Measurements from ENCODE around the gene PKP1.
A peak's percentile ranks its signal among the peaks of the same experiment; 100 is the strongest.

PKP1 gene

DNA sequence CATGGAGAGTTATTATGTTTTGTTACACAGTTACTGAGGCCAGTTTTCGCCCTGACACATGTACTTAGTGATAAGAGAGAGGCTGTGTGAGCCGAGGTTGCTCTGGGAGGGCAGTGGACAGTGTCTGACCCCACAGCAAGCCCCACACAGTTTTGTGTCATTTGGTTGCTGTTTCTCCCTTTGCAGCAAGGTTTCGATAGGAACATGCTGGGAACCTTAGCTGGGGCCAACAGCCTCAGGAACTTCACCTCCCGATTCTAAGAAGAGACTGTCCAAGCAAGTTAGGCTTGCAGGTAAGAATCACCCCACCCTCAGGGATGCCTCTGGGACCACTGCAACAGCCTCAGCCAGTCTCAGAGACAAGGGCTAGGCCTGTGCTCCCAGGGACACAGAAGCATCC lies 45.3 kb downstream of the PKP1 start:
- no peaks in the 10 kb centered on the region for H3K36me3 ChIP-seq (ENCODE audit: control insufficient read depth in 1 of 2, insufficient read depth in 2 of 2, low read depth in 1 of 2, low read length in 2 of 2)
- H3K4me3 ChIP-seq (ENCODE audit: insufficient read depth in 1 of 2, low read depth in 1 of 2, low read length in 2 of 2) = no peak overlapping the region
- H3K4me1 ChIP-seq (ENCODE audit: control insufficient read depth, insufficient read depth, low read depth, low read length) = no peaks in the 10 kb centered on the region
- H4K91ac ChIP-seq (ENCODE audit: low read length) = no peak overlapping the region
- no peak overlapping the region for H3K4me2 ChIP-seq (ENCODE audit: low read length, poor library complexity, severe bottlenecking)
- no peak overlapping the region for H2BK120ac ChIP-seq (ENCODE audit: low read depth, low read length)
- H3K9ac ChIP-seq (ENCODE audit: low read length) = no peak overlapping the region
- H3K9me3 ChIP-seq (ENCODE audit: control insufficient read depth, low read length) = no peaks in the 10 kb centered on the region
- H3K4ac ChIP-seq (ENCODE audit: low read depth in 1 of 2, low read length in 2 of 2) = no peak overlapping the region
- no peak overlapping the region for H3K14ac ChIP-seq (ENCODE audit: low read length in 2 of 2)
- no peak overlapping the region for H3K27ac ChIP-seq (ENCODE audit: low read length, poor library complexity, severe bottlenecking)
- H2BK5ac ChIP-seq (ENCODE audit: low read depth, low read length, poor library complexity, severe bottlenecking) = no peak overlapping the region
- no peak overlapping the region for H2BK15ac ChIP-seq (ENCODE audit: low read depth, poor library complexity, severe bottlenecking)
- H3K18ac ChIP-seq (ENCODE audit: low read depth in 1 of 2, low read length in 2 of 2) = no peak overlapping the region
- WGBS = 70% methylated on average over 4 of the region's 4 CpGs
- H3K79me1 ChIP-seq (replicated peaks; ENCODE audit: low read length, poor library complexity, severe bottlenecking) = no peaks in the 10 kb centered on the region
- H2BK12ac ChIP-seq (ENCODE audit: low read length in 2 of 2) = no peak overlapping the region
- no peak overlapping the region for H2AK5ac ChIP-seq (ENCODE audit: low read length, severe bottlenecking)
- no peak overlapping the region for H4K8ac ChIP-seq (ENCODE audit: low read length)
- no peak for DNase-seq
- no peak overlapping the region for H3K23ac ChIP-seq (ENCODE audit: low read length in 2 of 2)
- H2AFZ ChIP-seq (ENCODE audit: low read depth, low read length) = no peak overlapping the region
- peaks cover 58 to 72% of the 10 kb centered on the region in 2 experiments for H3K27me3 ChIP-seq (ENCODE audit: control insufficient read depth in 1 of 2, insufficient read depth in 1 of 2, low read length in 2 of 2)

DNA sequence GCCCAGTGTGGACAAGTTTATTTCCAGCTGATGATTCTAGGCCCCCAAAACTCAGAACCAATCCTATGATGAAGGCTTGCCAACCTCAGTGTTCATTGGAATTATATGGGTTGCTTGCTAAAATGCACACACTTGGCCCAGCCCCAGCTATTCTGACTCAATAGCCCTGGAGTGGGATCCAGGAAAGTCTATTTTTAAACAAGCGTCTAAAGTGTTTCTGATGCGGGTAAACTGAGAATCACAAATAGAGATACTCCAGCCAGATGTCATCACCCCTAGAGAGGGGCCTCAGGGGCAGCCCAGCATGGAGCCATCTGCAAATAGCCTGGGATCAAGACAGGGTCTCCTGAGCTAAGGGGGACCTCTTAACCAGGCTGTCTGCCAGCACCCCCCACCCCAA lies 46.0 kb downstream of the PKP1 start:
- Histone ChIP-seq H3K23ac (ENCODE audit: low read length in 2 of 2) (no peak overlapping the region), H3K14ac (ENCODE audit: low read length in 2 of 2) (no peak overlapping the region), H3K27me3 (ENCODE audit: control insufficient read depth in 1 of 2, insufficient read depth in 1 of 2, low read length in 2 of 2) (peaks cover 54 to 68% of the 10 kb centered on the region in 2 experiments), H3K9me3 (ENCODE audit: control insufficient read depth, low read length) (no peaks in the 10 kb centered on the region), H2BK120ac (ENCODE audit: low read depth, low read length) (no peak overlapping the region), H3K18ac (ENCODE audit: low read depth in 1 of 2, low read length in 2 of 2) (no peak overlapping the region), H2BK12ac (ENCODE audit: low read length in 2 of 2) (no peak overlapping the region), H3K79me1 (replicated peaks; ENCODE audit: low read length, poor library complexity, severe bottlenecking) (no peaks in the 10 kb centered on the region), H3K4me3 (ENCODE audit: insufficient read depth in 1 of 2, low read depth in 1 of 2, low read length in 2 of 2) (no peak overlapping the region), H3K4ac (ENCODE audit: low read depth in 1 of 2, low read length in 2 of 2) (no peak overlapping the region), H3K4me2 (ENCODE audit: low read length, poor library complexity, severe bottlenecking) (no peak overlapping the region), H2AK5ac (ENCODE audit: low read length, severe bottlenecking) (no peak overlapping the region), H3K27ac (ENCODE audit: low read length, poor library complexity, severe bottlenecking) (no peak overlapping the region), H3K4me1 (ENCODE audit: control insufficient read depth, insufficient read depth, low read depth, low read length) (no peaks in the 10 kb centered on the region), H2BK15ac (ENCODE audit: low read depth, poor library complexity, severe bottlenecking) (no peak overlapping the region), H4K91ac (ENCODE audit: low read length) (no peak overlapping the region), H3K36me3 (ENCODE audit: control insufficient read depth in 1 of 2, insufficient read depth in 2 of 2, low read depth in 1 of 2, low read length in 2 of 2) (no peaks in the 10 kb centered on the region), H4K8ac (ENCODE audit: low read length) (no peak overlapping the region), H3K9ac (ENCODE audit: low read length) (no peak overlapping the region), H2AFZ (ENCODE audit: low read depth, low read length) (no peak overlapping the region), H2BK5ac (ENCODE audit: low read depth, low read length, poor library complexity, severe bottlenecking) (no peak overlapping the region)
- WGBS = 83% methylated on average over 2 of the region's 2 CpGs
- DNase-seq = peak; percentile 5

DNA sequence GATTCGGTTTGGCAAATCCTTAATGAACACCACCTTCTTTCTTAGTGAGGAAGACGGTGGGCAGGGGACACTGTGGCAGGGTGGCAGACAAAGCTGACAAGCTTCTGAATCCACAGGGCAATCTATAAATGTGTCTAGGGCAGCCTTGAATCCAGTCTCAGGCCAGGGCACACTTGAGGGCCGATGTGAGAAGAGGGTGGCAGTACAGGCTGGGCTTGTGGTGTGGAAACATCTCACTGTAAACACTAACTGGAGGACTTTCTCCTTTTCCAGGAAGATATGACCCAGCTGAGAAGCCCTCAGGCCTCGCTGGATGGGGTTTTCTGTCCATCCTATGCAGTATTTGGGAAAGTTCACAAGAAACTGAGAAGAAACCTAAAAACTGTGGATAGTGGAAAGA lies 46.5 kb downstream of the PKP1 start:
- H2BK12ac ChIP-seq (ENCODE audit: low read length in 2 of 2) = no peak overlapping the region
- no peak overlapping the region for H3K14ac ChIP-seq (ENCODE audit: low read length in 2 of 2)
- H2BK5ac ChIP-seq (ENCODE audit: low read depth, low read length, poor library complexity, severe bottlenecking) = no peak overlapping the region
- H2BK120ac ChIP-seq (ENCODE audit: low read depth, low read length) = no peak overlapping the region
- no peak overlapping the region for H2BK15ac ChIP-seq (ENCODE audit: low read depth, poor library complexity, severe bottlenecking)
- no peak overlapping the region for H3K27ac ChIP-seq (ENCODE audit: low read length, poor library complexity, severe bottlenecking)
- no peak overlapping the region for H3K4me3 ChIP-seq (ENCODE audit: insufficient read depth in 1 of 2, low read depth in 1 of 2, low read length in 2 of 2)
- no peak overlapping the region for H3K4ac ChIP-seq (ENCODE audit: low read depth in 1 of 2, low read length in 2 of 2)
- no peak overlapping the region for H4K91ac ChIP-seq (ENCODE audit: low read length)
- no peak overlapping the region for H3K4me2 ChIP-seq (ENCODE audit: low read length, poor library complexity, severe bottlenecking)
- no peaks in the 10 kb centered on the region for H3K9me3 ChIP-seq (ENCODE audit: control insufficient read depth, low read length)
- H3K18ac ChIP-seq (ENCODE audit: low read depth in 1 of 2, low read length in 2 of 2) = no peak overlapping the region
- H2AK5ac ChIP-seq (ENCODE audit: low read length, severe bottlenecking) = no peak overlapping the region
- peak; percentile 17 for DNase-seq
- H3K4me1 ChIP-seq (ENCODE audit: control insufficient read depth, insufficient read depth, low read depth, low read length) = no peaks in the 10 kb centered on the region
- H3K23ac ChIP-seq (ENCODE audit: low read length in 2 of 2) = no peak overlapping the region
- H3K9ac ChIP-seq (ENCODE audit: low read length) = no peak overlapping the region
- no peak overlapping the region for H4K8ac ChIP-seq (ENCODE audit: low read length)
- WGBS = 72% methylated on average over 4 of the region's 4 CpGs
- no peaks in the 10 kb centered on the region for H3K79me1 ChIP-seq (replicated peaks; ENCODE audit: low read length, poor library complexity, severe bottlenecking)
- peaks cover 49 to 69% of the 10 kb centered on the region in 2 experiments for H3K27me3 ChIP-seq (ENCODE audit: control insufficient read depth in 1 of 2, insufficient read depth in 1 of 2, low read length in 2 of 2)
- no peak overlapping the region for H2AFZ ChIP-seq (ENCODE audit: low read depth, low read length)
- H3K36me3 ChIP-seq (ENCODE audit: control insufficient read depth in 1 of 2, insufficient read depth in 2 of 2, low read depth in 1 of 2, low read length in 2 of 2) = no peaks in the 10 kb centered on the region

DNA sequence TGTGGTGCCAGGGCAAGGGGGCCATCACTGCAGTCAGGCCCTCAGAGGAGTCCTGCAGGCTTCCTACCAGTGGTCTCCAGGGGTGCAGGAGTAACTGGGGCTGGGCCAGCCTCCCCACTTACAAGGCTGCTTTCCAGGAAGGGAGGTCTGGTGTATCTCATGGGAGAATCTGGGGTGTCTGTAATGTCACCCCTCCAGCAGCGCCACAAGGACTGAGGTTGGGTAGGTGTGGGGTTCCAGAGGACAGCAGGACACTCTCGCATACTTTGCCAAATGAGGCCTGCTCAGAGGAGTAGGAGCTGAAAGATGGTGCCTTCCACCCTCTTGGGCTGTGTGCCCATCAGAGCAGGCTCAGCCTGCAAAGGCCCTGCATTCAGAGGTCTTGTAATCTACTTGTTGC lies 47.2 kb downstream of the PKP1 start:
- WGBS = 87% methylated on average over 2 of the region's 2 CpGs
- no peak overlapping the region for H3K4ac ChIP-seq (ENCODE audit: low read depth in 1 of 2, low read length in 2 of 2)

More for the DNA sequence above, 47.2 kb downstream of the PKP1 start:
- Histone ChIP-seq H2BK15ac (ENCODE audit: low read depth, poor library complexity, severe bottlenecking) (no peak overlapping the region), H2BK5ac (ENCODE audit: low read depth, low read length, poor library complexity, severe bottlenecking) (no peak overlapping the region), H3K23ac (ENCODE audit: low read length in 2 of 2) (no peak overlapping the region), H3K4me3 (ENCODE audit: insufficient read depth in 1 of 2, low read depth in 1 of 2, low read length in 2 of 2) (no peak overlapping the region), H4K91ac (ENCODE audit: low read length) (no peak overlapping the region), H3K79me1 (replicated peaks; ENCODE audit: low read length, poor library complexity, severe bottlenecking) (no peaks in the 10 kb centered on the region), H3K36me3 (ENCODE audit: control insufficient read depth in 1 of 2, insufficient read depth in 2 of 2, low read depth in 1 of 2, low read length in 2 of 2) (no peaks in the 10 kb centered on the region), H3K27me3 (ENCODE audit: control insufficient read depth in 1 of 2, insufficient read depth in 1 of 2, low read length in 2 of 2) (peaks cover 52 to 70% of the 10 kb centered on the region in 2 experiments), H4K8ac (ENCODE audit: low read length) (no peak overlapping the region), H3K27ac (ENCODE audit: low read length, poor library complexity, severe bottlenecking) (no peak overlapping the region), H3K4me1 (ENCODE audit: control insufficient read depth, insufficient read depth, low read depth, low read length) (no peaks in the 10 kb centered on the region), H2BK120ac (ENCODE audit: low read depth, low read length) (no peak overlapping the region), H3K9me3 (ENCODE audit: control insufficient read depth, low read length) (no peaks in the 10 kb centered on the region), H2AFZ (ENCODE audit: low read depth, low read length) (no peak overlapping the region), H3K9ac (ENCODE audit: low read length) (no peak overlapping the region), H3K4me2 (ENCODE audit: low read length, poor library complexity, severe bottlenecking) (no peak overlapping the region), H3K14ac (ENCODE audit: low read length in 2 of 2) (no peak overlapping the region), H3K18ac (ENCODE audit: low read depth in 1 of 2, low read length in 2 of 2) (no peak overlapping the region), H2BK12ac (ENCODE audit: low read length in 2 of 2) (no peak overlapping the region), H2AK5ac (ENCODE audit: low read length, severe bottlenecking) (no peak overlapping the region)
- DNase-seq = no peak
